Superior temporal gyrus (tissue), 1 donor: Measurements from ENCODE around the gene MAP3K20.
"Not testable (repeated sequence)": the region's sequence is repeated elsewhere in the genome, so short reads cannot be mapped to it uniquely, and the experiment has no call there.

Experiments
- DNase-seq: peaks from one replicate; pipeline ENCODE4 v3.0.0-alpha.2; 2016; ENCODE audit errors: extremely low spot score

MAP3K20 gene

DNA sequence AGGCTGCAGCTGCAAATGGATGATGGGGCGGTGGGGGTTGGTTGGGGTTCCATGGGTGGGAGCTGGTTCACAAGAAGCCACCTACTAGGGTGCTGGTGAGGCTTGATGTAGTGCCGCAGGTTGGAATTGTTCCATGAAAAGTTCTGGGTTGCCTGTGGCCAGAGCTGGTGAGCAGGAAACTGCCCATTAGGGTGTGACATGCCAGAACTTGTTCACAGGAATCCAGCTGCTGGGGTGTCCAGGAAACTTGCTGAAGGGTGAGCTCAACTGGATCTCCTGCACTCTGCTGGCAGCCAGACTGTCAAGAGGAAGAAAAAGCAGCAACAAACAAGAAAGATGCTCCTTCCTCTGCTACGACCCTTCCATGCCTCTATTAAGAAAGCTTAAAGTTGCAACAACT is 48.8 kb downstream of the MAP3K20 start:
- no peak for DNase-seq

DNA sequence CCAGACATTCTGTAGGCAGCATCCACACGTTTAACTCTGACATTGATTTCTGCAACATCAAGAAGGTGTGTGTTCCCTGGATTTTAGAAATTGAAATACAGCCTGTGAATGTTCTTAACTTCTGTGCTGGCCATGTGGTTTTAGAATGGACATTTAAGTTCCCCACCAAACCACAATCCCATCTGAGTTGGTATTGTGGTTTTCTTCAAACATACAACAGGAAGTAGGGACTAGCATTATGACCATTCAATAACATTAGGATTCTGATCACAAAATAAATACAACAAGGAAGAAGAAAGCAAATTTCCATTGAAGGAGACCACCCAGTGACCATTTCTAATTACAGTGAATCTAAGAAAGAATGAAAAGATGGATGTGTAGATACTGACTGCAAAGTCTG is 51.2 kb downstream of the MAP3K20 start:
- no peak for DNase-seq

DNA sequence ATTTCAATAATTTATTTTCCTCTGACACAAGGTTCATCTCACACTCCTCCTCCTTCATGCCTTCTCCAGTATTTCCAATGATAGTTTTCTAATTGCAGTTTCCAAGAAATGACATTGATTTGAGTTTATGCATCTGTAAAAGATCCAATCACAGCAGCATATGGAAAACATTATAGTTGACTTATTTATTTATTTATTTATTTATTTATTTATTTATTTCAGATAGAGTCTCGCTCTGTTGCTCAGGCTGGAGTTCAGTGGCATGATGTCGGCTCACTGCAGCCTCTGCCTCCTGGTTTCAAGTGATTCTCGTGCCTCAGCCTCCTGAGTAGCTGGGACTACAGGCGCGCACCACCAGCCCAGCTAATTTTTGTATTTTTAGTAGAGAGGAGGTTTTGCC is 52.5 kb downstream of the MAP3K20 start:
- not testable (repeated sequence) for DNase-seq

DNA sequence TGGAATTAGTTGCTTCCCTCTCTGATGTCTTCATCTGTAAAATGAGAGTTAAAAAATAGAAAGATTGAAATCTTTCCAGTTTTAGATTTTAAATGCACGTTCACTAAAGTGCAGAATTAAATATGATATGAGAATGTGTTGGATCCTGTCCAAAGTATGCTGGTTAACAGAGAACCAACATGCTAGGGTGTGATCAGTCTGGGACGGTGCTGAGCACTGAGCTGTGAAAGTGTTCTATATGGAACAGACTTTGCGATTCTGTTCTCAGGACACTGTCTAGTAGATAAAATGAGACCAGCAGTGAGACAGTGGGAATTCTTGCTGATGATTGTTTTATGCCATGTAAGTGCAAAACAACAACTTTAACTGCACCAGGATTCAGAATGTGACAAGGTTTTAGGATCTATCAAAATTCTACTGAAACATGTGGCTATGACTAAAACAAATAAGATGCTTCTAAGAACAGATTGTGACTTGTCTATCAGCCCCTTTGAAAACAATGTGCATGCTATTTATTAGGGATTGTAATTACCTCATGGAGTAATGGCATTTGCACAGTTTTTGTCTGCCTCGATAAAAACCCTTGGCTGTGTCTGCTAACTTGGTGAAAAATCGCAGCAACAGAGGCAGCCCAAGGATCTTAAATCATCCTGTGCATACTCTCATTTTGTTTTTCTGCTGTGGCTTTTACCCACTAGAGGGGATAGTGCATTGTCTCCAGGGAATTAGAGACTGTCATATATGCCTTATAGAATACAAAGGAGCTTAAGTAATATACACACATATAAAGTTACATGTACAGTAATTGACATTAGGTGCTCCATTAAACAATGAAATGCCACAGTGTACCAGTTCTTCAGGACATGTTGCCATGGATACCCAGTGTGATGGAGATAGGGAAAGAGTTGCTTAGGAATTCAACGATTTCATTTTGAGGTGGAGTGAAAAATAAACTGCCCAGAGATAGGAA is 55.1 kb downstream of the MAP3K20 start:
- DNase-seq = peak; percentile 36

DNA sequence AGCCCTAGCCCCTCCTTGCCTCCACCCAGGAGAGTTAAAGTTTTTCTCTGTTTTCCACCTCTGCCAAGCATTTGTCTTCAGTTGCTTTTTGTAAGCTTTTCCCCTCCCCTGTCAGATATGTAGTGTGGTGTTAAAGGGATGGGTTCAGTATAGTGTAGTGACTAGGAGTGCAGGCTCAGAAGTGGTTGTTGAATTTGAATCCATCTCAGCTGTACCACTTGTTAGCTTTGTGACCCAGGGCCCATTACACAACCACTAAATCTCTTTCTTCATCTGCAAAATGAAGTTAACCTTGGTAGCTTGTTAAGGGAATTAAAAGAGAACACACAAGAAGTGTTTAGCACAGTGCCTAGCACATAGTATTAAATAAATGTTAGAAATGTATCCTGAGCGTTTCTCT is 56.9 kb downstream of the MAP3K20 start:
- DNase-seq = no peak

DNA sequence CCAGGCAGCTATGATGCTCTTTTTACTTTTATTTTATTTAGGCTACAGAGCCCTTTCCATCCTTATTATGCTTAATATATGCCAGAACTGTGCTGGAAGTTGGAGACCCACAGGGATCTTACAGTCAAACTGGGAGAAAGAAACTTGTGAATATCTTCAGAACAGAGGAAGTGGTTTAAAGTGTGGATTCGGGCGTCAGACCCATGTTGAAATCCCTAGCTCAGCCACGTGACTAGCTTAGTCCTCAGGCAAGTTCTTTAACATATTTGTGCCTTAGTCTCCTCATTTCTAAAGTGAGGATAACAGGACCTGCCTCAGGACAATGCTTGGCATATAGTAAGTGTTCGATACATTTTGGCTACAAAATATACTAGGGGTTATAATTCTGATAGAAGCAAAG is 59.1 kb downstream of the MAP3K20 start:
- no peak for DNase-seq

DNA sequence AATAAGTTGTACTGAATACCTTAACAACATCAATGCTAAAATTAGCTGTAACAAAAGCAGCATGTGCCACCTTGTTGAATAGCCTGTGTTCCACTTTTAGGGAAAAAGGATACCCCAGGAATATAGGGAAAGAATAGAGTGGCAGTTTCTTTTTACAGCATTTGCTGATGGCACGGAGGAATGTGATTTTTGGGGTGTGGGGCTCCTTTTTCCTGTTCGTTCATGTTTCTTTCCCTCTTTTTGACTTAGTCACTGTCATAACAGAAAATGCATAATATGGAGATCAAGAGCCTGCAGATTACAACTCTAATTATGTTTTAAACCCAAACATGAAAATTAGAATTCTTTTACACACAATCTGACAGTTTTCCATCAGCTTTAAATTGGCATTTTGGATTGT is 60.4 kb downstream of the MAP3K20 start:
- DNase-seq = no peak

DNA sequence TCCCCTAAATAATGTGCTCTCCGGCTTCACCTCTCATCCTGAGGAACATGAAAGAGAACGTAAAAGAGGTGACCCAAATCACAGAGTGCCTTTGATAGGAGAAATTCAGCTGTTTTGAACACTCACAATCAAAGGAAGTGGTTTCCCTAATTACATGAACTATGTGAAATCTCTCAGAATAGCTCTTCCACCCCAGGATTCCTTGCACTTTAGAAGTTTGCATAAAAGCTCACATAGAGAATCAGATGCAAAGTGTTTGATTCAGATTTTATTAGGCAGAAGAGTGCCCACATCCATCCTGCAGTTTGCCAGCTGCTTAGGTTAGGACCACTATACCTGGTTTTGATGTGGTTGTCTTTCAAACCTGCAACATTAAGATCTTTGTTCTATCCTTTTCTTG is 61.0 kb downstream of the MAP3K20 start:
- DNase-seq = peak; percentile 32

DNA sequence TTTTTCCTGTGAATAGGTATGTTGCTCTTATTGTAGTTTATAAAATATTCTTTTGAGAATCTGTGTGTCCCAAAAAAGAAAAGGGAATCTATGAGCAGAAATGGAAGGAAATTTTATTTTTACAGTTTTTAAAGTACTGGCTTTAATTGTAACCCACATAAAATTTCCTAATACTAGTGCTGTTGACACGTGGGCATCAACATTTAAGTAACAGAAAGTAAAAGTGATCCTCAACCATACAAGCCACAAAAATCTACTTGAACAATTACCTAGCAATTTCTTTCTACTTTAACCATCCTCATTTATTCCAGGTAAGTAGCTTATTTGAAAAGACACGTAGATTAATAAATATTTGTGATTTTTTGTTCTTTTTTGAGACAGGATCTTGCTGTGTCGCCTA is 62.0 kb downstream of the MAP3K20 start:
- no peak for DNase-seq

DNA sequence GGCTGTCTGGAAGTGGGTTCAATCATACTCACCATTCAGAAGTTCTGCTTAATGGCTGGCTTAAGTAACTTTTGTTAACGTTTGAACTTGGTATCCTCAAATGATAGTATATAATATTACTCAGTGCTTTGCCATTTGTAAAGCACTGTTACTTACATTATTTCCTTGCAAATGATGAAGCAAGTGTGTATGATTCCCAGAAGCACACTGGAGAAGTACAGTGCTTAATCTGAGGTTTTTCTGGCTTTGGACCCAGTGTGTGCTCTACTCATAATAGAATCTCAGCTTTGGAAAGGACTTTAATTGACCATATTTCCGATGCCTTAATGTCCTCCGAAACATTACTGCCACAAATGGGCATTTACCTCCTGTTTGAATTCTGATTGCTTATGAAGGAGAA is 63.3 kb downstream of the MAP3K20 start:
- no peak for DNase-seq

DNA sequence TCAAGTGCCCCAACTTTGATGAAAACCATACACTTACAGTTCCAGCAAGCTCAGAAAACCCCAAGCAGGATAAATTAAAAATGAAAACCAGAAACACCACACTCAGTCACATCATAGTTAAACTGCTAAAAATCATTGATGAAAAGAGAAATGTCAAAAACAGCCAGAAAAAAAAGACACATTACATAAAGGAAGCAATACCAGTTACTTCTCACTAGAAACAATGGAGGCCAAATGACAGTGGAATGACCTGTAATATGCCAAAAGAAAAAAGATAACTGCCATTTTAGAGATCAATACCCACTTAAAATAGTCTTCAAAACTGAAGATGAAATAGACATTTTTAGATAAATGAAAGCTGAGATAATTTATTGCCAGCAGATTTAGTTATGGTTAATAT is 66.0 kb downstream of the MAP3K20 start:
- no peak for DNase-seq

DNA sequence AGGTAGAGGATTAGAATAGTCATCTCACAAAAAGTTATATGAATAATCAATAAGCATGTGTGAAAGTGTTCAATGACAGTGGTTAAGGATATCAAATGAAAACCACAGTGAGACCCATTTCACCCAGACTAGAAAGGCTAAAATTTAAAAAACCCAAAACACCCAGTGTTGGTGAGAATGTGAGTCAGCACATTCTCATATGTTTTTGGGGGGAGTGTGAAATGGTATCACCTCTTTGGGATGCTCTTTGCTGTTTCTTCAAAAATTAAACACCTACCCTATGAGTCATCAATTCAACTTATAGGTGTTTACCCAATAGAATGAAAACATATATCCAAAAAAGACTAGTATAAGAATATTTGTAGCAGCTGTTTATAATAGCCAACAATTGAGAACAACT is 69.8 kb downstream of the MAP3K20 start:
- DNase-seq = no peak

DNA sequence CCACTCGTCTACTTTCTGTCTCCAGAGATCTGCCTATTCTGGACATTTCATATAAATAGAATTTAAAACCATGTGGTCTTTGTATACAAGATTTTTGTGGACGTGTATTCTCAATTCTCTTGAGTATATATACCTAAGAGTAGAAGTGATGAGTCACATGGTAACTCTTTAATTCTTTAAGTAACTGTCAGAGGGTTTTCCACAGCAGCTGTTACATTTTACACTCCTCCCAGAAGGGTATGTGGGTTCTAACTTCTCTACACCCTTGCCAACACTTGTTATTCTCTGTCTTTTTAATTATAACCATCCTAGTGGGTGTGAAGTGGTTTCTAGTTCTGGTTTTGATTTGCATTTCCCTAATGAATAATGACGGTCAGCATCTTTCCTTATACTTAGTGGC is 70.9 kb downstream of the MAP3K20 start:
- no peak for DNase-seq

DNA sequence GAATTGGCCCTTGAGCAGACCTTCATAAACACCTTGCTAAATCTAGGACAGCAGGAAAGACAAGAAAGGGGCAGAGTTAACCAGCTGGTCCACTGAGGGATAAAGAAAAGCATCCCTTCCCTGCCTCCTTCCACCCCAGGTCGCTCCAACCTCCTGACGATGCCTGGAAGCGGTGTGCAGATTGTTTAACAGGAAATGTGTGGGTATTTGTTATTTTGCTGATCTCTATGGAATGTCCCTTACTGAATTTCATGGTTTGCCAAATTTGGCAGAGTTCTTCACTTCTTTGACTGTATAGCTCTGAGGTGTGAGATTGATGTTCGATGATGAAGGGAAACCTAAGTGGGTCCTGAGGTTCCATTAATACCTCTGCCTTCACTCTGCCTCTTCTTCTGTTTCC is 72.9 kb downstream of the MAP3K20 start:
- no peak for DNase-seq

DNA sequence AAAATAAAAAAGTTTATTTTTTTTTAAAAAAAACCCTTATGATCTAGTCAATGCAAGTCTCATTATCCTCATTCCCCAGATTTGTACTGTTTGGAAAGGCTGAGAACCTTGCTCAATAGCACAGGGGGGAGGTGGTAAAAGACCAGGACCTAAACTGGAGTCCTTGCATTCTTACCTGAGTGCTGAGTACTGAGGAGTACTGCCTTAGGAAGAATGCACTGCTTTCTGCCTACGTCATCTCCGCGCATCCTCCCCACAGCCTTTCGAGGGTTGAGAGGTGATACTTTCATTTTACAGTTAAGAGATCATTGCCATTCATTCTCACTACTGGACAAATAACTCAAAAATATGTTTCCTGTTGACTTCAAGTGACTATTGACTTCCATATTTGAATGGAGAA is 73.8 kb downstream of the MAP3K20 start:
- DNase-seq = no peak

DNA sequence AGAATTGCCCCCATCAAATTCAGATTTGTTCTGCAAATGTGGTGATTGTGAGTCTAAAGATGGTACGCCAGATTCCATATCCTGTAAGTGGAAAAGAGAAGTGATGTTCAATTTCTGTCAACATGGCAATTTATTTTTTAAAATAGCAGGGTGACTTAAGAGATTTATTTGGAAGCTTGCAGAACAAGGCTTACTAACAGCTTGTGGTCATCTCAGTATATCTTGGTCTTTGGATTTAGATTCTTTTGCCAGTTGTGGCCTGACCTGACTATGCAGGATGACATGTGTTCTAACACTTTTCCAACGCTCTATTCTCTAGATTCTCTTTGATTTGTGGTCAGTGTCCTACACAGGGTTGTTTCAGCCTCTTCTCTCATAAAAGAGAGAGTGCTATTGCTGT is 74.4 kb downstream of the MAP3K20 start:
- DNase-seq = no peak

DNA sequence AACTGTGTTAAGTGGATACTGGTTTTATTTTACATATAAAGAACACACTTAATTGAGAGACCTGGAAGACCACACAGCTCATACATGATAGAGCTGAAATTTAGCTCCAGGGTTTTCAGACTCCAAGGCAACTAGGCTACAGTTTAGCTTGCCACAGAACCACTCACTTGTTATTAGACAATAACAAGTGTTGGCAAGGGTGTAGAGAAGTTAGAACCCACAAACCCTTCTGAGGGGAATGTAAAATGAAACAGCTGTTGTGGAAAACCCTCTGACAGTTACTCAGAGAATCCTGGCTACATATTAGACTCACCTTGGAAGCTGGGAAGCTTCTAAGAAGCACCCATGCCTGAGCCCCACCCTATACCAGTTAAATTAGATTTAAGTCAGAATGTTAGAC is 75.3 kb downstream of the MAP3K20 start:
- no peak for DNase-seq

DNA sequence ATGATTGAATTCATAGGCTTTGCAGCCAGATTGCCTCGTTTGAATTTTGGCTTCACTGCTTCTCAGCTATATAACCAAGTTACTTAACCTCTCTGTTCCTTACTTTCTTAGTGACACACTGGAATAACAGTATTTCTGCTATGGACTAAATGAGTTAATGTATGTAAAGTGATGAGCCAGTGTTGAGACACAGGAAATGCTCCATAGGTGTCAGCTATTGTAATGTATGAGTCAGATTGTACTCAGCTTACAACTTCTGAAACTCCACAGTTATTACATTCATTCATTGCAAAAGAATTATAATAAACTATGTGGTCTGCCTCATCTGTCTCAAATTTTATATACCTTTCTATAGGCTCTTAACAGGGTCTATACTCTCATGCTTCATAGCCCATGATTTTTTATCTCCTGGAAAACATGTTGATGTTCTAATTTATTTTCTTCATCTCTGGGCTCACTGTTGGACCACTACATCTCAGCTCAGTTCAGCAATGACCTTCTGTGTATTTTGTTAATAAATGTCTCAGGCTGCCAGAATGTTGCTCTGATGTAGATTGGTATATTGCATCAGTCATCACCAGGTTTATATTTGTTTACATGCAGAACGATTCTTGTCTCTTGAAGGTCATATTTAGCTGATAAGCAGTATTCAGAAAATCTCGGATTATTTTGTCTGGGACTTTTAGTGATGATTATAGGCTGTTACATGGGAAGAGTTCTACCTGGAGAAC is 76.2 kb downstream of the MAP3K20 start:
- no peak for DNase-seq

DNA sequence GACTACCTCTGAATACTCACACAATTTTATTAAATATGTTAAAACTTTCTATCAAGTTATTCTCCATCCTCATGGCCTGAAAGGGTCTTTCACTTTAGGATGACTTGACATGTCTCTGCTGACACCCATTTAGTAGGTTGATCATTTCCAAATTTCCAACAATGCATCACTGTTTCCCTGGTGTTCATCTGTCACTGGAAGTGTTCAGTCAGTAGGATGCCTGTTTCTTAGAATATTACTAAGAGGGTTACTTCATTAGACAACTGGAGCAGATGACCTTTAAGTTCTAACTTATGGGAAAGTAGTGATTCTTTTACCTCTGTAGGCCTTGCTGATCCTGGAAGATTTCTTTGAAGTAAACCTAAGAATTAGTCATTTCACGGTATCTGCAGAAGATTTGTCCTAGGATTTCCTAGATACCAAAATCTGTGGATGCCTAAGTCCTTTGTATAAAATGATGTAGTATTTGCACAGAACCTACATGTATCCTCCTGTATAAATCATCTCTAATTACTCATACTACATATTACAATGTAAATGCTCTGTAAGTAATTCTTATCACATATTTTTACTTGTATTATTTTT is 77.7 kb downstream of the MAP3K20 start:
- no peak for DNase-seq

DNA sequence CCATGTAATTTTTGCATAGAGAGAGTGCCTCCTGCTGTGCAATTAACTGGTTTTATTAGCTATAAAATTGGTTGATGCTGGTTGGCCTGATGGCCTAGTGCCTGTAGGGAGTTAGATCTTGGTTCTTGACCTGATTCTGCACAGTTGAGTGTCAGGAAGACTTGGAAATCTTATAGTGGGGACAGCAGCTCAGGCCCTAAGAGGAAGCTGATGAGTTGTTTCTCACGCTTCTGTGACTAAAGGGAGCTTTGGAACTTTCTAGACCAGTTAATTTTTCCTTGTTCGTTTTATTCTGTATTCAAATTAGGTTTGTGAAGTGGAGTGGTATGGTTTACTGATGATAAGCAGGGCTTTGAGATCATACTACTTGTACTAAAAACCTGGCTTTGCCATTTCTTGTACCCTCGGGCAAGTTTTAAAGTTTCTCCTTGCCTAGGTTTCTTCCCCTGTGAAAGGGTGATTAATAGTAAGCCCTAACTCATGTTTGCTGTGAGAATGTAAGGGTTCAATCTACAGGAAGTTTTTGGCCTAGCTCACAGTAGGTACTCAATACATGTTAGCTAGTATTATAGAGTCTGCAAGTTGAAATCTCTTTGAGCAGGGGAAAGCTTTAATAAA is 82.1 kb downstream of the MAP3K20 start:
- DNase-seq = no peak

DNA sequence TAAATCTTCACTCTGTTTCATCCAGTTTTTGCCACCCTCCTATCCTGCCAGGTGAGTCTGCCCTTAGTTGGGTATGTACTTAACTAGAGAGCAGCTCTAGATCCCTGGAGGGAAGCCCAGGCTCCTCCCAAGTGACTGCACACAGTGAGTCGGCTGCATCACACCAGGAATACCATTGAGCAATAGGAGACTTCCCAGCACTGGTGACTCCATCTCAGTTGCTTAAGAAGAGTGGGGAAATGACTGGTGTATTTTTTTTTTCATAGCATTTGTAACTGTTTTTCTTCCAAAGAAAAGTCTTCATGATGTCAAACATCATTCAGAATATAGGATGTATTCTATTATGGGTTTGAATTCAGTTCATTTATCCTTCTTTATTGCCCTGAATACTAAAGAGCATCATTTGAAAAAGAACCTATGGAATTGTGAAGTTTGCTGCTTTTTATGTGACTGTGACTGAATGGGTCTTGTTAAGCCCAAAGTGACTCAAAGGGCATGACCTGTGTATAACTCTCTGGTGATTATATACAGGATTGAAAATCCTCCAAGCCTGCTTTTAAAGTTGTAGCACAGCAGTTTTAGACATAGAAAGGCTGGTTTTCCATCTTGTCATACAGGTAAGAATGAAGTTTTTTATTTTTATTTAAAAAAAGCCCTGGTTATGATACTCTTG is 84.3 kb downstream of the MAP3K20 start:
- no peak for DNase-seq

DNA sequence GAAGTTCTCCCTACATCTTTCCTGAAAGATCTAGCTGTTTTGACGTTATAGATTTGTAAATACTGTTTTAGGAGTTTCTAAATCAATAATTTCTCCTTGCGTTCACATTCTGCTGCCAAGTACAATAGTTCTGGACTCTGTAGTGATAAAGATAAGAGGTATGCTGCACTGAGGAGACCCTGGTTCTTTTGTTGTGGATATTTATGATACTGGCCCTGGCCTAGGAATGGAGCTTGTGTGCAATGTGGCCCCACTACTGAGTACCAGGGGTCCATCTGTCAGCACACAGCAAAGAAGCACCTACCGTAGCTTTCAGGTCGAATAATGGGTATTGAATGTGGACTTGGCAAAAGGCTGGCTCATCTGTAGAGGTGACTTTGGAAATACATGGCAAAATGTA is 85.0 kb downstream of the MAP3K20 start:
- no peak for DNase-seq
